NOMO-1 treated with DMSO at 0.1 percent for 48 hours (cell line): ENCODE measurements around the gene CACNA2D3.

Source experiments
- DNase-seq: peaks from one replicate; lab custom pipeline; 2025; ENCODE audit not compliant: unreplicated experiment; lab: John Stamatoyannopoulos, UW

Gene CACNA2D3

DNA sequence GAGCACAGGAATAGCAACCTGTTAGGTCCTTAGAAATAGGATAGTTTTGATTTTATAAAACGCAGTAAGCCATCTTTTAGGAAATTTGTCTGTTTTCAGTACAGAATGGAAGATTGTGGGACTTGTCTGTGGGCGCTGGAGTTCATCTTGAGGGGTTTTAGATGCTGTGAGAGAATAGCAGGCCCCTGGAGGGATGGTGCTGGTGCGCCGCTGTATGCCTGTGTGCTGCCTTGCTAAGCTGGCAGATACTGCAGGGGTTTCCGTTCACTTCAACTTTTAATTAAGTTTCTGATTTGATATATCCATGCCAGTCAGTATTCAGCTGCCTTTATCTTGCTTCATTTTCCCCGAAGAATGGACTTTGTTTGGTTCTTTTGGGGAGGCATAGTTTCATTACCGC, 4.2 kb downstream of the CACNA2D3 start:
- no peak for DNase-seq

DNA sequence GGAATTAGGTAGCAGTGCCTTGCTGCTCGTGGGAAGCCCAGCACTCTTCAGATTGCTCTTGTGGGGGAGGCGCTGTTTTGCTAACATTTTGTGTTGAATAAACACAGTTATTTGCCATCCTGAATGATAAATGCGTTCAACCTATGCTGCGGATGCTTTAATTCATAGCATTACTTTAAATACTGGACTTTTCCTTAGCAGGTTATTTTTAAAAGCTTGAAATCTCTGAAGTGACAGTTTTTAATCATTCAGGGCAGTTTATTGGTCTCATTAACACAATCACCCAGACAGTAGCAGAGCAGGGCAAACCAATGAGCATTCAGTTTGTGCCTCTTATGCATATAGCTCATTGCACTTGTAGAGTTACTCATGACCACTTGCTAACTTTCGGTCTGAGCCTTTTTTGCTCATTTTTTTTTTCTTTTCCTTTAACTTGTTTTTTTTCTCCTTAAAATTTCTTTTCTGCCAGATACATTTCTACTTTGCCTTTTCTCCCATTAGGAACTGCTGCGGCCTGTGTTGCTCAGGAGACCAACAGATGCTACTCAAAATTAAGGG, 5.2 kb downstream of the CACNA2D3 start:
- DNase-seq = no peak

DNA sequence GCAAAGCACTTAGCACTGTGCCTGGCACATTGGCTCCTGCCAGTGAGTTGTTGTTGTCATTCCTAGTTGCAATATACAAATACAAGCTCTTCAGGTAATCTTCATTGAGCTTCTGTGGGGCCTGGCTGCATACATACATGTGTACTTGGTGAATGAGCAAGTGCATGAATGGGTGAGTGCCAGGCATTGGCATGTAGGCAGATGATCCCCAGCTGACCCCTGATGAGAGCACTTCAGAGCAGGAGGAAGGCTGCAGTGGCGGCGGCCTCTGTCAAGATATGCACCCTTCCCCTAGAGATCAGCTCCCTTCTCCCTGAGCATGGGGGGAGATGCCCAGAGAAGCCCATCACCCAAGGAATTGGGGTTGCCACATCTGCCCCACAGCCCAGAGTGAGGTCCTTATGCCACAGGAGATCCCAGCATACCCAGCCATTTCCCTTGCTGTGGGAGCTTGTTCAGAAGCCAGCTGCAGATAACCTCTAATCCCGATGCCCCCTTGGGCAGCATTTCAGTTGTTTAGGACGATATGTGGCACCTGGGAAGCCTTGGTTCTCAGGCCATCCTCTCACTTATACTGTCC, 8.8 kb downstream of the CACNA2D3 start:
- DNase-seq = no peak

DNA sequence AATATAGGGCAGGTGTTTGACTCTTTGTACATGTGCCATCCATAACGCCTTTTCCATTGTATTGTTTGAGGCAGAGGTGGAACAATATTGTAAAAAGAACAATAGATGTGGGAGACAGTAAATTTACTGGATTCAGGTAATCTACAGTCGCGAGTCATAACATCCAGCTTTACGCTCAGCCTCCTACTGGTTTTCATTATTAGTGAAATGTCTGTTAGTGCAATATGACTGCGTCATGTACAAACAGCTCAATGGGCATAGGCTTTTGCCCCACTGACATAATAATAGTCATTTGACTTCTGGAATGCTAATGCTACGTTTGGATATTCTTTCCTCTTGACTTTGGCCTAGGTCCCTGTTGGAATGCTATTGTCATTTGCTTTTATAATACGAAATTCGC, 9.5 kb downstream of the CACNA2D3 start:
- no peak for DNase-seq

DNA sequence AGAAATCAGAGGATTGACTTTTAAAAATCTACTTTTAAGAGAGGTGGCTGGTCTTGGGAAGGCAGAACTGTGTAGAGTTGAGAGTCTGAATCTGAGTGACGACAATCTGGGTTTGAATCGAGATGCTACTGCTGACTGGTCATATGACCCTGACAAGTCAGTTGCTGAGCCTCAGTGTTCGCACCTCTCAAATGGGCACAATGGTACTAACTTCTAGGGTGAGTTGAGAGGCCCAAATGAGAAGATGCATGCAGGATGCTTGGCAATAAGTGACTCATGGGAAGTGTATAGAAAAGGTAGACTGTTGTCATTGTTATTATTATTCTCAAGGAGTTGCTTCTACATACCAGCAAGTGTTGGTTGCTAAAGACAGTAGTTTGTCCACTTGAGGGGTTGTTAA, 10.3 kb downstream of the CACNA2D3 start:
- DNase-seq = no peak

DNA sequence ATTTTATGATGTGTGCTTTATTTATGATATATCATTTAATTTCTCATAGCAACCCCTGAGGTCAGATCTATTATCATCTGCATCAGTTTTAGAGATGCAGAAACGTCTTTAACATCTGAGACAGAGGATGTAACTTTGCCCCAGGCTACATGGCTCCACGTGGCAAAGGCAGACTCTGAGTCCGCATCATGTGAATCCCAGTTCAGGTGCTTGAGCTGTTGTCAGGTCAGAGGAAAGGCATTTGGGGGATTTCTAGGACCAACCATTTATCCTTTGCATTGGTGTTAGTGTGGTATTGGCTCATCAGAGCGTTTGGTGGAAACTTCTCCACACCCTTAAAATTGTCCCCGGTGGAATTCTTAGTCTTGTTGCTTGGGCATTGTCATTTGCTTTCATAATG, 10.8 kb downstream of the CACNA2D3 start:
- DNase-seq = no peak

DNA sequence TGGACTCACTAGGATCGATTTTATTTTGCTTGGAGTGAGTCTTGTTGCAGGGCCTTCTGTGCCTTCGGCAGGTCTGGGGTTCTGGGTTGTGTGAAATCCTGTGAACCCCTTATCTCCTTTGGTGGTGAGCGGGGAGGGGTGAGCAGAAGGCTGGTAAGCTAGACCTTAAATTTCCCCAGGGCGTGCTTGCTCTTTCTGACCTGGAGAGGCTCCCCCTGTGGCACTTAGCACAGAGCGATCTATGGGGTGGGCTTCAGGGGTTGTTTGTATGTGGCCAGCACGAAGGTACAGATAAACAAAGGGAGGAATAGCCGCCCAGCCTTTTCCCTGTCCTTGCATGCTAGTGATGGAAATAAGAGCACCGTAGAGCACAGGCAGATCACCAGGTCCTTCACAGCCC, 11.8 kb downstream of the CACNA2D3 start:
- DNase-seq = no peak

DNA sequence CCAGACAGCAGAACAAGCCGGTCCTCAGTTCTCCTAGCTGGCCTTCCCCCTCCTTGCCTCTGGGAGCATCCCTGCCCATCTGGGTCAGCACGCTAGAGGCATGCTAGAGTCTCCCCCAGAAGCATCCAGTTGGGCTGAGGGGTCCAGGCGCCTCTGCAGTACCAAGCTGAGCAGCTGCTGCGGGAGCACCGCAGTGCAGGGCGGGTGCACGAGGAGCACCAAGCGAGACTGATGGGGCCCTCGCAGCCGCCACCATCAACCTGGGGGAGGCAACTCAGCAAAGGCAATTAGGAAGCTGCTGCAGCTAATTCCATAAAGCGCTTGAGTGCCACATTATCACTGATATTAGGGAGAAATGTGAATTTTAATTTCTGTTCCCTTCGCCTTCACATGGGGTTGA, 12.4 kb downstream of the CACNA2D3 start:
- DNase-seq = no peak

DNA sequence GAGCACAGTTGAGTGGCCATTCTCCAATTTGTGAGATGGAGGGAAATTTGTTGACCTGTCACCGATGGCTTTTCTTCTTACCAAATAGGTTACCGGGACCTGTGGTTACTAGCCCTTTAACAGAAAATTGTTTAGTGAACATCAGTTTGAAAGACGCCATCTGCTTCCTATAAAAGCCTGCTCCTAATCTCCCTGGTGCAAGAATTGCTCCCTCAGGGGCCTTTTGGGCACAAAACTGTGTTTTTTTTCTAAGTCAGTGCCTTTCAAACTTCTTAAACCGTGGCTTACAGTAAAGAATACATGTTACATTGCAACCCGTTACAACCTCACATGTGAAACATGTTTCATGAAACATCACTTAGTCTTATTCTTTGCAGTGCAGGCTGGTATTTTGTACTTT, 15.0 kb downstream of the CACNA2D3 start:
- DNase-seq = no peak

DNA sequence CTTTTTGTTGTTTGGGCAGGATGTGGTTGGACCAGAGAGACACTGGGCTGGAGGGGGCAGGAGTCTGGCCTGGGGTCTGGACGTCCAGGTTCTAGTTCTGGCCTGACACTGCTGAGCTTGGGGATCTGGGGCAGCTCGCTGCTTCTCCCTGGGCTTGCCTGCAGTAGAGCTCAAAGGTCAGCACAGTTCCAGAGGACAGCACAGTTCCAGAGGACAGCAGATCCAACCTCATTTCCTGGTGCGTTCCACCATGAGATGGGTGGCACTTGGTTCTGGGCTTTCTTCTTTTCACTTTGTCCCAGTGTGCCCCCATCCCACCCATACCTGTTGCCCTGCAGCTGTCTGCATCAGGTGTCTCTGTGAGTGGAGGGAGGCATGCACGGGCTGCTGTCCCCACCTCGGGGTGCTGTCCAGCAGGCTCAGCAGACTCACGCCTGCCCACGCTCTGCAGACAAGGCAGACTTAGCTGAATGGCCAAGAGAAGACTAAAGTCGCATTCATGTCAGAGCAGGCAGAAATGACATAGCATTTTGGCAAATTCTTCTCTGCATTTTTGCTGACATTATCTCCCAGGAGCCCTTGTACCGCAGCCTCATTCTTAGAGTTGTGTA, 16.7 kb downstream of the CACNA2D3 start:
- DNase-seq = no peak

DNA sequence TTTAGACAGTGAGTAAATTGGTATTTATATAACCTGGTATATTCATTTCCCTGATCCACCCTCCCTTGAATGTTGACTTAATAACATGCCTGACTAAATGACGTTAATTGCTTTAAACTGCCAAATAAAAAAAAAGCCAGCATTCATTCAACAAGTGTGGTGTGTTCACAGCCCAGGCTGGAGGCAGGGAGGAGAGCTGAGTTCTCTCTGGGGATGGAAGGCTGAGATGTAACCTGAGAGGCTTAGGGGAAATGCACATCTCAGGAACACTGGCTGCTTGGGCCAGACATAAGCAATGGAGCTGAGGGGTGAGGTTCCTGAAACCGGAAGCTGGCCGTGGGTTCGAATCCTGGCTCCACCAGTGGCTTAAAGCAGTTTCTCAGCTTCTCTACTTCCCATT, 17.3 kb downstream of the CACNA2D3 start:
- no peak for DNase-seq

DNA sequence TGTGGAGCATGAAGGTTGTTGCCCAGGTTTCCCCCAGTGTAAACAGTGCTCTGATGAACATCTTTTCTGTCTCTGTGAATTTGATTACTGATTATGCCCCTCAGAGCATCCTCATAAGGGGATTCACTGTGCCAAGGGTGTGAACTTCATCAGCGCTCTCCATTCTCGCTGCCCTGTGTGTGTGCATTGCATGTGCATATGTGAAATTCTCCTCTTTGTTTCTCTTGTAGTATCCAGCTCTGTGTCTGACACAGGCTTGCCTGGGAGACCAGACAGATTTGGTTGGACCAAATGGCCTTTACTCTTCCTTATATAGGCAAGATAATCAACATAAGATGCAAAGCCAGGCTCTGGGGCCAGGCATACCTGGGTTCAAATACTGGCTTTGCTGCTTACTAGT, 21.9 kb downstream of the CACNA2D3 start:
- DNase-seq = no peak

DNA sequence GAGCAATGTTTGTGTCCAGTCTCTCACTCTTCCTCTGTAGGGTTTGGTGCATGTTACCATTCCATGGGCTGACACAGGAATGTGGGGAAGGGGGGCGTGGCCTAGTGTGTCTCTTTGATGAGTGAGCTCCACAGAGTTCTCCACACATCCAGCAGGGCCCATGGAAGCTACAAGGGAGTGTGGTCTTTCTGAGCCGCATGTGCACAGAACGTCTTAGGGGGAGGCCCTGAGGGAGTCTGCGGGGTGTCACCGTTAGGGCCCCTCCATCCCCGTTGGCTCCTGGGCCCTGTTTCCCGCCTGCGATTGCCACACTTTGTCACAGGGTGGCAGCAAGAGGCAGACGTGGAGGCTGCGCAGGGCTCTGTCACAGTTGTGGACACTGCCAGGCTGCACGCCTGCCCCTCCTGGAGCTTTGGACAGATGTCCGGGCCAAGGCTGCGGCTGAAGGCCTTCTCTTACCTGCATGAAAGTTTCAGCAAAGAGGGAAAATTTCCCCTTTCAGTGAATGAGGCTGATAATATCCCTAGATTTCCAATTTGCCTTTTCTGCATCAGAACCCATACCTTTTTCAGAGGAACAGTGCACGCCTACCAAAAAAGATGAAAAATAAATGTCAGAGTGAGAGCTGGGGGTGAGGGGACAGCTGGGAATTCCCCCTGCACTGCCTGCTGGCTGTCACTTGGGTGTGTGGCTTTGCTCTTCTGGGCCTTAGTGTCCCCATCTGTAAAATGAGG, 24.3 kb downstream of the CACNA2D3 start:
- no peak for DNase-seq

DNA sequence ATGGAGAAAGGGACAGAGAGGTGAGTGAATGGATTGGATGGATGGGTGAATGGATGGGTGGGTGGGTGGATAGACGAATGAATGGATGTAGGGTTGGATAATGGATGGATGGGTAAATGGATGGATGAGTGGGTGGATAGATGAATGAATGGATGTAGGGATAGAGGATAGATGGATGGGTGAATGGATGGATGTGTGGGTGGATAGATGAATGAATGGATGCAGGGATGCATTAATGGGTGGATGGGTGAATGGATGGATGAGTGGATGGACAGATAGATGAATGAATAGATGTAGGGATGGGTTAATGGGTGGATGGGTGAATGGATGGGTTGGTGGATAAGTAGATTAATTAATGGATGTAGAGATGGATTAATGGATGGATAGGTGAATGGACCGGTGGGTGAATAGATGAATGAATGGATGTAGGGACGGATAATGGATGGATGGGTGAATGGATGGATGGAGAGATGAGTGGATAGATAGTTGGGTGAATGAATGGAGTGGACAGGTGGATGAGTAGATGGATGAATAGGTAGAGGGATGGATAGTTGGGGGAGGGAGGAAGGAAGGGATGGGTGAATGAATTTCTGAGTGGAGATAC, 28.6 kb downstream of the CACNA2D3 start:
- DNase-seq = no peak

DNA sequence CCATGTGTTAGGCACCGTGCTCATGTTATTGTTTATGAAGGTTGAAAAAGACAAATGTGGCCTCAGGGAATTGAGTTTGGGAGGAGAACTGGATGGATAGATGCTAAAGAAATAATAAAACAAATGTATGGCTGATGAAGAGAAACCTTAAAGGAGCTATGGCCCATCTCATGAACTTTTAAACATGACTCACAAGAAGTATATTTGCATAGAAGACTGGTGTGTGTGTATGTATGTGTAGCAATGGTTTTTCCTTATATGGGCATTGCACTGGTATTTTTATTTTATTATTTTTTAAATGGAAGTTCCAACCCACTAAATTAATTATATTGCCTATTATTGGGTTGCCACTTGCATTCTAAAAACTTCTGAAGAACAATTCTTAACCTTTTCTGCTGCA, 31.1 kb downstream of the CACNA2D3 start:
- DNase-seq = no peak

DNA sequence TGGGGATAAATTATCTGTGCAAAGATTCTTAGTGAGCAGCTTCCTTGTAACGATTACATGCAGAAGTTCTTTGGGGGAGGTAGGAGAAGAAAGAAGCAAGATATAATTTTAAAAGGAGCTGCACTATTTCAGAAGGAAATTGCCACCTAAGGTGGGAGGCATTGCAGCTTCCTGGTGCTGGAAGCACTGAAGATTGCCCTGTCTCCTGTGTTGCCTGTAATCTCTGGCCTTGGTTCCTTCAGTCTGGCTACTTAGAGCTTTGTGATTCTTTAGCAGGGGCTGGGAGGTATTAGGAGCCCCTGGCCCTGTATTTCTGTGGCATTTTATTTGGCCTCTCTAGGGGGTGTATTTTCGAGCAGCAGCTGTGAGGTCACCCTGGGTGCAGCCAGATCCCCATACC, 35.5 kb downstream of the CACNA2D3 start:
- no peak for DNase-seq

DNA sequence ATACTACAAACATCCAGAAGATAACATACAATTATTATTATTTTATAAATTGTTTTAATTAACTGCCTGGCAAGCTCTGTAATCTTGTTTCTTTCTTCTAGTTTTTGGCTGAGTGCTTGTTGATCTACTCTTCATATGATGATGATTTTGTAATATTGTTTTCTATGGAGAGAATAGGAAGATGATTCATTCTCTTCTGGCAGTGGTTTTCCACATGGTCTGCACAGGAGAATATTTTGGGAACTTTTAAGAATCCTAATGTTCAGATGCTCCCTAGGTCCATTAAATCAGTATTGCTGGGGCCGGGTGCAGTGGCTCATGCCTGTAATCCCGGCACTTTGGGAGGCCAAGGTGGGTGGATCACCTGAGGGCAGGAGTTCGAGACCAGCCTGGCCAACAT, 37.6 kb downstream of the CACNA2D3 start:
- DNase-seq = no peak

DNA sequence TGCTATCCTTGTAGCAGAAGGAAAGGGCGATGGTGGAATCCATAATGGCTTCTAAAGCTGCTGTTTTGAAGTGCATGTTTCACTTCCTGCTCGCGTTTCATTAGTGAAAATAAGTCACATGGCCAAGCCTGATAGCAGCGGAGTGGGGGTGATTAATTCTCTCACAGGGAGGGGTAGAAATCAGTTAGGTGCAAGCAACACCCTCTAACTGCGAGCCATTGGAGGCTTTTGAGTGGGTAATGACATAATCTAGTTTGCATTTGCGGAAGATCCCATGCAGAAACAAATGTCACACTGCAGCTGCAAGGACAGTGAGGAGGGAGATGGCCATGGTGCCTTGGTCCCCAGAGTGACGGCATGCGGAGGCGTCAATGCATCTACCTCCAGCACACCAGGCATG, 41.1 kb downstream of the CACNA2D3 start:
- no peak for DNase-seq

DNA sequence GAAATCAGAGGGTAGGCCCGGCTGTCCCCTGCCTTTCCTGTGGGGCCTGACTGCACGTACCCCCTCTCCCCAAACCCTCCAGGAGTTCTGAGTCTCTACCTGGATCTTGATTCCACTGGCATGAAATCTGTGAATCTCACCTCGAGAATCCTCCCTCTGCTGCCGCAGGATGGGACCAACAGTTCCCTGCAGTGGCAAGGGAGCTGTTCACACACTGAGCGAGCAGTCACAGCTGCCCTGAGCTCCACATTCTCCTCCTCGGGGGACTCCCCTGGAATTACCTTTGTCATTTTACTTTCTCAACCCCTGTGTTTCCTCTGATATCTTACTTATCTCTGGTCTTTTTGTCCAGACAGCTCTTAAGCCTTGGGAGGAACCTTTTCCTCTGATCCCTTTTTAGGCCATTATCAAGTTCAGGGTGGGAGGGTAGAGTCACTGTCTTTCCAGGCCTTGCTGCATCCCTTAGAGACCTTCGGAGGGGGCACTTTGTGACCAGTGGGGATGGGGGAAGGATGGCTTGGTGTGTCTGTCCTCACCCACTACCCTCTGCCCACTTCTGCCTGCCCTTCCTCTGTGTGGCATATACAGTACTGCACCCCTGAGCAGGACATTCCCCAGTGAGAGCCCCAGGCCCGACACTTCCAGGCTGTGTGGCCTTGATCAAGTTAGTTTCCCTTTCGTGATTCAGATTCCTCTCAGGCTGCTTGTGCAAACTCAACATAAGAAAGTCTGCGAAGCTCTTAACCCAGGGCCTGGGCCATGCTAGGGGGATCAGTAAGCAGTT, 42.0 kb downstream of the CACNA2D3 start:
- no peak for DNase-seq

DNA sequence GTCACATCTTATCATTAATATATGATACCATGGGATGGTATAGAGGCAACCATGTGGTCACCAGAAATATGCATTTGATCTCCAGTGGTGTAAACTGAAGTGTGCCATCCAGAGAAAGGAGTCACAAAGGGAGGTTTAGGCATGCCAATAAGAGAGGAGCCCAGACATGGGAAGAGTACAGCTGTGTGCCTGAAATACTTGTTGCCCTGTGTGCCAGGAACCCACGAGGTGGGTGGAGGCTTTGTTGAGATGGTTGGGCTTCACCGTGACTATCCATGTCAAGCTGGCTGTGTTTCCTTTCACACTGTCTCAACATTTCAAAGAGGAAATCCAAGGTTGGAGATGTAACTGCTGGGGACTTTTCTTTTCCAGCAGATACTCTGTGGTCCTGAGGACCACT, 43.5 kb downstream of the CACNA2D3 start:
- DNase-seq = no peak

DNA sequence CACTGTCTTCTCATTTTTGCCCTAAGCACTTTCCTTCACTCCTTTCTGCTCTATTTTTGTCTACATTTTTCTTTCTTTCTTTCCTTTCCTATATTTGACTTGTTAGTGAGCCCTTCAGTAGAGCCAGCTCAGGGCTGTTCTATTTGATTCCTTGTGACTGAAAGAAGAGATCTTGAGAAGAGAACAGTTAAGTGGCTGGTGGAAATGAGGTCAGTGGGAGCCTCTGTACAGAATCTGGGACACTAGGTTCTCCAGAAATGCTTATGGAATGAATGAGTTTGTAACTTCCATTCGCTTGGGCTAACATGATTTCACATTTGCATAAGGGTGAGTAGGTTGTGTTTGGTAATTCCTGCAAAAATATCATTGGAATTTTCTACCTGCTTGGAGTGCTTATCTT, 45.6 kb downstream of the CACNA2D3 start:
- no peak for DNase-seq
